ENCODE measurements around the gene TRPM5. TPM values are rescaled to one million over a fixed set of nuclear protein-coding genes. Genes with fewer than 3 reads are reported as not detected.
A peak's percentile ranks its signal among the peaks of the same experiment; 100 is the strongest.

TRPM5 gene
- polyA plus RNA-seq, 1 of the 3 experiments (the other 2 are of a cell fraction), result not detected

DNA sequence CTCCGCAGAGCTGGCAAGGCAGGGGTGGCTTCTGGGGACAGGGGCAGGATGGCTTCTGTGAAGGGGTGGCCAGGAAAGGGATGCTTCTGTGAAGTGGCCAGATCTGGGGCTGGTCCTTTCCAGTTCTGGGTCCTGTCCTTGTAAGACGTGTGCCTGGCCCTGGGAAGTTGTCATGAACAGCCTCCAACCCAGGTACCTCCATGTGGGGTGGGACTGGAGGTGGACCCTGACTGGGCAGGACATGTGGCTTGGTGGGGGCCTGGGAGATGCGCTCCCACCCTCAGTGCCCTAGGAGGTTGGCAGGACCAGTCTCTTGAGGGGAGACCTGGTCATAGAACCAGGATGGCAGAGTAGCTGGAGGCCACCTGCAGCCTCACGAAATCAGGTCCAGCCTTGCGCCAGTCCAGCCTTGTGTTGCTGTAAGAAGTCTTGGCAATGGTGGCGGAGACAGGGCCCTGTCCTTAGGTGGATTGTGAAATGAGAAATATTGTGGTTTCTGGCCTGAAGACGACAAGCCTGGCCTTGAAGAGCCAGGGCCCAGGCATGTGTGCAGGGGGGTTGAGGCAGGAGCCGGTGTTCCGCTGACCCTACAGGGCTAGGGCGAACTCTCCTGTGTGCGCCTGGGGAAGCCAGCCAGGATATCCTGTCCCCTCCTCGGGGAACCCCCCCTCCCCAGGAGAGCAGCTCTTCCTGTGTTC, 3.1 kb upstream of the TRPM5 start:
- Histone ChIP-seq H3K9me3 (no peaks in the 10 kb centered on the region), H2AFZ (ENCODE audit: low read depth) (no peak overlapping the region), H3K27ac (ENCODE audit: low read depth in 2 of 2, low read length in 1 of 2) (no peak overlapping the region), H3K4me3 (ENCODE audit: low read depth in 2 of 2, low read length in 1 of 2) (no peak overlapping the region), H3K79me2 (ENCODE audit: insufficient read depth) (no peaks in the 10 kb centered on the region), H4K20me1 (ENCODE audit: insufficient read depth) (no peaks in the 10 kb centered on the region), H3K4me1 (ENCODE audit: control insufficient read depth in 1 of 2, insufficient read depth in 2 of 2, low read depth in 1 of 2, low read length in 1 of 2) (peaks cover 0 to 6% of the 10 kb centered on the region in 2 experiments; a peak in 1 of 4 replicates), H3K9me2 (no peaks in the 10 kb centered on the region), H3K36me3 (replicated peaks in 1 of 2; ENCODE audit: control insufficient read depth in 1 of 2, insufficient read depth in 2 of 2, low read length in 1 of 2) (no peaks in the 10 kb centered on the region), H3K4me2 (no peak overlapping the region), H3K9ac (no peak overlapping the region), H3K27me3 (ENCODE audit: insufficient read depth) (no peaks in the 10 kb centered on the region; the same call in 1 of the 2 replicates), H3F3A (replicated peaks; ENCODE audit: insufficient read depth) (no peaks in the 10 kb centered on the region)
- ChIA-PET CTCF (interaction anchor here (0.9 to 4.4 kb wide), 5 partner anchors 12 to 85 kb away, joined by 3 to 31 read pairs (median 4); no protein-coding TSS in a partner anchor), POLR2A (no interaction called here)
- DNase-seq, result no peak
- TF ChIP-seq, protein P1, sequence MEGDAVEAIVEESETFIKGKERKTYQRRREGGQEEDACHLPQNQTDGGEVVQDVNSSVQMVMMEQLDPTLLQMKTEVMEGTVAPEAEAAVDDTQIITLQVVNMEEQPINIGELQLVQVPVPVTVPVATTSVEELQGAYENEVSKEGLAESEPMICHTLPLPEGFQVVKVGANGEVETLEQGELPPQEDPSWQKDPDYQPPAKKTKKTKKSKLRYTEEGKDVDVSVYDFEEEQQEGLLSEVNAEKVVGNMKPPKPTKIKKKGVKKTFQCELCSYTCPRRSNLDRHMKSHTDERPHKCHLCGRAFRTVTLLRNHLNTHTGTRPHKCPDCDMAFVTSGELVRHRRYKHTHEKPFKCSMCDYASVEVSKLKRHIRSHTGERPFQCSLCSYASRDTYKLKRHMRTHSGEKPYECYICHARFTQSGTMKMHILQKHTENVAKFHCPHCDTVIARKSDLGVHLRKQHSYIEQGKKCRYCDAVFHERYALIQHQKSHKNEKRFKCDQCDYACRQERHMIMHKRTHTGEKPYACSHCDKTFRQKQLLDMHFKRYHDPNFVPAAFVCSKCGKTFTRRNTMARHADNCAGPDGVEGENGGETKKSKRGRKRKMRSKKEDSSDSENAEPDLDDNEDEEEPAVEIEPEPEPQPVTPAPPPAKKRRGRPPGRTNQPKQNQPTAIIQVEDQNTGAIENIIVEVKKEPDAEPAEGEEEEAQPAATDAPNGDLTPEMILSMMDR (IDR thresholded peaks at IDR 0.05), result no peak
- TF ChIP-seq, protein P2, sequence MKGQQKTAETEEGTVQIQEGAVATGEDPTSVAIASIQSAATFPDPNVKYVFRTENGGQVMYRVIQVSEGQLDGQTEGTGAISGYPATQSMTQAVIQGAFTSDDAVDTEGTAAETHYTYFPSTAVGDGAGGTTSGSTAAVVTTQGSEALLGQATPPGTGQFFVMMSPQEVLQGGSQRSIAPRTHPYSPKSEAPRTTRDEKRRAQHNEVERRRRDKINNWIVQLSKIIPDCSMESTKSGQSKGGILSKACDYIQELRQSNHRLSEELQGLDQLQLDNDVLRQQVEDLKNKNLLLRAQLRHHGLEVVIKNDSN (IDR thresholded peaks at IDR 0.05; ENCODE audit: borderline replicate concordance, low read depth), result no peak
- TF ChIP-seq SMC3 (IDR thresholded peaks at IDR 0.05; ENCODE audit: low read depth, low read length) (no peak), RAD21 (IDR thresholded peaks at IDR 0.05; ENCODE audit: low read length) (no peak), MEF2A (IDR thresholded peaks at IDR 0.05; ENCODE audit: borderline replicate concordance, low read depth) (no peak), GATA2 (CRISPR knock-in tag; IDR thresholded peaks at IDR 0.05) (no peak), MXI1 (IDR thresholded peaks at IDR 0.05; ENCODE audit: low read depth, low read length) (no peak)
- 58% methylated on average over 10 of the region's 12 CpGs for WGBS (ENCODE audit: low lambda C conversion rate)

DNA sequence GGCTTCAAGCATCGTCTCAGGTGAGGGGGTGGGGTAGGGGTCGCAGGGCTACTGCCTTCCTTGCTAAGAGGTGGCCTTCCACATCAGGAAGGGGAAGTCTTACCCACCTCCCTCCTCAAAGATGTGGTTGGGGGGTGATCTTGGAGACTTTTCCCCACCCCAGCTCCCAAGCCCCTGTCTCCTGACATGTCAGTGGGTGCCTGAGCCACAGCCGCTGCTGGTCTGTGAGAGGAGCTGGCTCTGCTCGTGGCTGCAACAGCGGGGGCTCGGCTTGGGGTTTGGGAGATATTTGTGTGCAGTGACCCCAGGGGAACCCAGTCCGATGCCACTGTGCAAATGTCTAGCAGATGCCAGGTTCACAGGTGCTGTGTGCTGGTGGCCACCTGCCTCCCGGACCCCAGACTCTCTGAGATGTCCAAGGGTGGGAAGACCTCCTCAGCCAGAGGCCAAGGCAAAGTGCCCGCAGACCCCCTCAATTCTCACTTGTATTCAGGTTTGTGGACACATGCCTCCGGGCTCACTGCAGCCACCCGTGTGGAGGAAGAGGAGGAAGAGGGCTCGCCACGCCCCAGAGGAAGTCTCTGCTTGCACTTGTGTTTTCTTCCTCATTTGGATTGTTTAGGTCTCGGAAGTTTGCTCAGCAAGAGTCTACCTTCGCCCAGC, 2.4 kb upstream of the TRPM5 start:
- Histone ChIP-seq H3K36me3 (replicated peaks in 1 of 2; ENCODE audit: control insufficient read depth in 1 of 2, insufficient read depth in 2 of 2, low read length in 1 of 2) (no peaks in the 10 kb centered on the region), H2AFZ (ENCODE audit: low read depth) (no peak overlapping the region), H3F3A (replicated peaks; ENCODE audit: insufficient read depth) (no peaks in the 10 kb centered on the region), H3K27ac (ENCODE audit: low read depth in 2 of 2, low read length in 1 of 2) (no peak overlapping the region), H3K9me3 (no peaks in the 10 kb centered on the region), H3K4me2 (no peak overlapping the region), H3K9ac (no peak overlapping the region), H4K20me1 (ENCODE audit: insufficient read depth) (no peaks in the 10 kb centered on the region), H3K4me3 (ENCODE audit: low read depth in 2 of 2, low read length in 1 of 2) (no peak overlapping the region), H3K4me1 (ENCODE audit: control insufficient read depth in 1 of 2, insufficient read depth in 2 of 2, low read depth in 1 of 2, low read length in 1 of 2) (peaks cover 0 to 6% of the 10 kb centered on the region in 2 experiments; a peak in 1 of 4 replicates), H3K27me3 (ENCODE audit: insufficient read depth) (no peaks in the 10 kb centered on the region; the same call in 1 of the 2 replicates), H3K9me2 (no peaks in the 10 kb centered on the region), H3K79me2 (ENCODE audit: insufficient read depth) (no peaks in the 10 kb centered on the region)
- TF ChIP-seq GATA2 (CRISPR knock-in tag; IDR thresholded peaks at IDR 0.05) (no peak), ELF1 (IDR thresholded peaks at IDR 0.05) (no peak), NFIC (IDR thresholded peaks at IDR 0.05; ENCODE audit: borderline replicate concordance) (no peak), YY1 (IDR thresholded peaks at IDR 0.05; ENCODE audit: low read depth) (no peak), EZH2phosphoT487 (IDR thresholded peaks at IDR 0.05; ENCODE audit: borderline replicate concordance, low read depth) (no peak), POLR2AphosphoS5 (IDR thresholded peaks at IDR 0.05; ENCODE audit: low read depth, low read length) (no peak), RAD21 (IDR thresholded peaks at IDR 0.05; ENCODE audit: low read length) (no peak), MEF2A (IDR thresholded peaks at IDR 0.05; ENCODE audit: borderline replicate concordance, low read depth) (no peak), RCOR1 (IDR thresholded peaks at IDR 0.05; ENCODE audit: low read length) (no peak), MXI1 (IDR thresholded peaks at IDR 0.05; ENCODE audit: low read depth, low read length) (no peak), NRF1 (IDR thresholded peaks at IDR 0.05; ENCODE audit: low read depth, low read length) (no peak), SMC3 (IDR thresholded peaks at IDR 0.05; ENCODE audit: low read depth, low read length) (no peak), FOXJ3 (CRISPR knock-in tag; IDR thresholded peaks at IDR 0.05) (no peak)
- TF ChIP-seq, protein P3, sequence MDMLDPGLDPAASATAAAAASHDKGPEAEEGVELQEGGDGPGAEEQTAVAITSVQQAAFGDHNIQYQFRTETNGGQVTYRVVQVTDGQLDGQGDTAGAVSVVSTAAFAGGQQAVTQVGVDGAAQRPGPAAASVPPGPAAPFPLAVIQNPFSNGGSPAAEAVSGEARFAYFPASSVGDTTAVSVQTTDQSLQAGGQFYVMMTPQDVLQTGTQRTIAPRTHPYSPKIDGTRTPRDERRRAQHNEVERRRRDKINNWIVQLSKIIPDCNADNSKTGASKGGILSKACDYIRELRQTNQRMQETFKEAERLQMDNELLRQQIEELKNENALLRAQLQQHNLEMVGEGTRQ (IDR thresholded peaks at IDR 0.05; ENCODE audit: borderline replicate concordance, low read depth, low read length), result no peak
- TF ChIP-seq, protein P4, sequence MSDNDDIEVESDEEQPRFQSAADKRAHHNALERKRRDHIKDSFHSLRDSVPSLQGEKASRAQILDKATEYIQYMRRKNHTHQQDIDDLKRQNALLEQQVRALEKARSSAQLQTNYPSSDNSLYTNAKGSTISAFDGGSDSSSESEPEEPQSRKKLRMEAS (IDR thresholded peaks at IDR 0.05; ENCODE audit: low read depth), result no peak
- TF ChIP-seq, protein P1 (IDR thresholded peaks at IDR 0.05), result no peak
- TF ChIP-seq, protein P5, sequence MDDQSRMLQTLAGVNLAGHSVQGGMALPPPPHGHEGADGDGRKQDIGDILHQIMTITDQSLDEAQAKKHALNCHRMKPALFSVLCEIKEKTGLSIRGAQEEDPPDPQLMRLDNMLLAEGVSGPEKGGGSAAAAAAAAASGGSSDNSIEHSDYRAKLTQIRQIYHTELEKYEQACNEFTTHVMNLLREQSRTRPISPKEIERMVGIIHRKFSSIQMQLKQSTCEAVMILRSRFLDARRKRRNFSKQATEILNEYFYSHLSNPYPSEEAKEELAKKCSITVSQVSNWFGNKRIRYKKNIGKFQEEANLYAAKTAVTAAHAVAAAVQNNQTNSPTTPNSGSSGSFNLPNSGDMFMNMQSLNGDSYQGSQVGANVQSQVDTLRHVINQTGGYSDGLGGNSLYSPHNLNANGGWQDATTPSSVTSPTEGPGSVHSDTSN (IDR thresholded peaks at IDR 0.05), result no peak
- 57% methylated on average over 4 of the region's 15 CpGs for WGBS (ENCODE audit: low lambda C conversion rate)
- DNase-seq, result peak; percentile 30
- ChIA-PET CTCF (interaction anchor here (1.4 to 4.4 kb wide), 4 partner anchors 13 to 85 kb away, joined by 3 to 43 read pairs (median 26); no protein-coding TSS in a partner anchor), POLR2A (no interaction called here)

Data from SK-N-SH (cell line).